ENCODE results near the gene SERPINA12. TPM values are rescaled to one million over a fixed set of nuclear protein-coding genes. Genes with fewer than 3 reads are reported as not detected.
"Not testable (repeated sequence)": the region's sequence is repeated elsewhere in the genome, so short reads cannot be mapped to it uniquely, and the experiment has no call there.

Gene SERPINA12
- total and polyA plus RNA-seq, 4 donors, result not detected

DNA sequence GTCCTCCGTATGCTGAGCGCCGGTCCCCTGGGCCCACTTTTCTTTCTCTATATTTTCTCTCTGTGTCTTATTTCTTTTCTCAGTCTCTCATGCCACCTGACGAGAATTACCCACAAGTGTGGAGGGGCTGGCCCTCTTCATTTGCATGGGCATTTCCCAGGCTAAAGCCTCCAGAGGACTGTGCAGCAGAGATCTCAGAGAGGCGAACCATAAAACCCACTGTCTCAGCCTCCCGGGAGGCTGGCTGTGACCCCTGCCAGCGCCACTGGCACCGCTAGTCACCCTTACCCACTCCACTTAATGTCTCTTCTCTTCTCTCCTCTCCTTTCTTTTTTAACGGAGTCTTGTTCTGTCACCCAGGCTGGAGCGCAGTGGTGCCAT, 26.2 kb downstream of the SERPINA12 start:
- TF ChIP-seq, protein P1, sequence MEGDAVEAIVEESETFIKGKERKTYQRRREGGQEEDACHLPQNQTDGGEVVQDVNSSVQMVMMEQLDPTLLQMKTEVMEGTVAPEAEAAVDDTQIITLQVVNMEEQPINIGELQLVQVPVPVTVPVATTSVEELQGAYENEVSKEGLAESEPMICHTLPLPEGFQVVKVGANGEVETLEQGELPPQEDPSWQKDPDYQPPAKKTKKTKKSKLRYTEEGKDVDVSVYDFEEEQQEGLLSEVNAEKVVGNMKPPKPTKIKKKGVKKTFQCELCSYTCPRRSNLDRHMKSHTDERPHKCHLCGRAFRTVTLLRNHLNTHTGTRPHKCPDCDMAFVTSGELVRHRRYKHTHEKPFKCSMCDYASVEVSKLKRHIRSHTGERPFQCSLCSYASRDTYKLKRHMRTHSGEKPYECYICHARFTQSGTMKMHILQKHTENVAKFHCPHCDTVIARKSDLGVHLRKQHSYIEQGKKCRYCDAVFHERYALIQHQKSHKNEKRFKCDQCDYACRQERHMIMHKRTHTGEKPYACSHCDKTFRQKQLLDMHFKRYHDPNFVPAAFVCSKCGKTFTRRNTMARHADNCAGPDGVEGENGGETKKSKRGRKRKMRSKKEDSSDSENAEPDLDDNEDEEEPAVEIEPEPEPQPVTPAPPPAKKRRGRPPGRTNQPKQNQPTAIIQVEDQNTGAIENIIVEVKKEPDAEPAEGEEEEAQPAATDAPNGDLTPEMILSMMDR (IDR thresholded peaks at IDR 0.05; ENCODE audit: control extremely low read depth, extremely low read depth), result no peak
- DNase-seq, result no peak
- H3K27me3 ChIP-seq (ENCODE audit: control insufficient read depth in 3 of 3, insufficient read depth in 3 of 3, low read length in 2 of 3), result no peaks in the 10 kb centered on the region
- no peak overlapping the region for H3K9ac ChIP-seq (ENCODE audit: insufficient read depth in 1 of 2, low read length in 2 of 2)
- no peak for ATAC-seq (ENCODE audit: insufficient read depth, low FRiP score)
- 93 to 97% methylated on average over 10 of the region's 10 CpGs for WGBS, 2 donors
- H3K9me3 ChIP-seq (ENCODE audit: control insufficient read depth in 4 of 4, insufficient read depth in 3 of 4, low read length in 3 of 4), result peaks cover 0 to 13% (median 4%) of the 10 kb centered on the region in 4 donors
- H3K4me1 ChIP-seq (ENCODE audit: control insufficient read depth in 5 of 5, insufficient read depth in 5 of 5, low read length in 5 of 5), result peaks cover 0 to 9% (median 0%) of the 10 kb centered on the region in 5 donors
- no peaks in the 10 kb centered on the region for H3K36me3 ChIP-seq (ENCODE audit: control insufficient read depth in 4 of 4, insufficient read depth in 4 of 4, low read length in 4 of 4)
- H3K27ac ChIP-seq (ENCODE audit: low read depth in 1 of 2, low read length in 1 of 2), result no peak overlapping the region
- no peak overlapping the region for H3K4me3 ChIP-seq

DNA sequence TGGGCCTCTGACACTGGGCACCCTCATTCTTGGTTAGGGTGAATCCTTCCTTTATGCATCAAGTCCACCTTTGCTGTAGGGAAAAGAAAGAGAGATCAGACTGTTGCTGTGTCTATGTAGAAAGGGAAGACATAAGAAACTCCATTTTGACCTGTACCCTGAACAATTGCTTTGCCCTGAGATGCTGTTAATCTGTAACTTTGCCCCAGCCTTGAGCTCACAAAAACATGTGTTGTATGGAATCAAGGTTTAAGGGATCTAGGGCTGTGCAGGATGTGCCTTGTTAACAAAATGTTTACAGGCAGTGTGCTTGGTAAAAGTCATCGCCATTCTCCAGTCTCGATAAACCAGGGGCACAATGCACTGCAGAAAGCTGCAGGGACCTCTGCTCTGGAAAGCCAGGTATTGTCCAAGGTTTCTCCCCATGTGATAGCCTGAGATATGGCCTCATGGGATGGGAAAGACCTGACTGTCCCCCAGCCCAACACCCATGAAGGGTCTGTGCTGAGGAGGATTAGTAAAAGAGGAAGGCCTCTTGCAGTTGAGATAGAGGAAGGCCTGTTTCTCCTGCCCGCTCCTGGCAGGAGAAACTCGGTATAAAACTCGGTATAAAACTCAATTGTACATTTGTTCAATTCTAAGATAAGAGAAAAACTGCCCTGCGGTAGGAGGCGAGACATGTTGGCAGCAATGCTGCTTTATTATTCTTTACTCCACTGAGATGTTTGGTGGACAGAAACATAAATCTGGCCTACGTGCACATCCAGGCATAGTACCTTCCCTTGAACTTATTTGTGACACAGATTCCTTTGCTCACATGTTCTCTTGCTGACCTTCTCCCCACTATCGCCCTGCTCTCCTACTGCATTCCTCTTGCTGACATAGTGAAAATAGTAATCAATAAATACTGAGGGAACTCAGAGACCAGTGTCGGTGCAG, 26.9 kb downstream of the SERPINA12 start:
- not testable (repeated sequence) for H3K27ac ChIP-seq (ENCODE audit: low read depth in 1 of 2, low read length in 1 of 2); H3K4me3 ChIP-seq; H3K4me1 ChIP-seq (ENCODE audit: control insufficient read depth in 5 of 5, insufficient read depth in 5 of 5, low read length in 5 of 5); H3K9ac ChIP-seq (ENCODE audit: insufficient read depth in 1 of 2, low read length in 2 of 2); H3K27me3 ChIP-seq (ENCODE audit: control insufficient read depth in 3 of 3, insufficient read depth in 3 of 3, low read length in 2 of 3); ATAC-seq (ENCODE audit: insufficient read depth, low FRiP score); H3K36me3 ChIP-seq (ENCODE audit: control insufficient read depth in 4 of 4, insufficient read depth in 4 of 4, low read length in 4 of 4); DNase-seq
- 80 to 88% methylated on average over 10 of the region's 10 CpGs for WGBS, 2 donors
- H3K9me3 ChIP-seq (ENCODE audit: control insufficient read depth in 4 of 4, insufficient read depth in 3 of 4, low read length in 3 of 4), result peaks cover 0 to 13% (median 4%) of the 10 kb centered on the region in 4 donors

DNA sequence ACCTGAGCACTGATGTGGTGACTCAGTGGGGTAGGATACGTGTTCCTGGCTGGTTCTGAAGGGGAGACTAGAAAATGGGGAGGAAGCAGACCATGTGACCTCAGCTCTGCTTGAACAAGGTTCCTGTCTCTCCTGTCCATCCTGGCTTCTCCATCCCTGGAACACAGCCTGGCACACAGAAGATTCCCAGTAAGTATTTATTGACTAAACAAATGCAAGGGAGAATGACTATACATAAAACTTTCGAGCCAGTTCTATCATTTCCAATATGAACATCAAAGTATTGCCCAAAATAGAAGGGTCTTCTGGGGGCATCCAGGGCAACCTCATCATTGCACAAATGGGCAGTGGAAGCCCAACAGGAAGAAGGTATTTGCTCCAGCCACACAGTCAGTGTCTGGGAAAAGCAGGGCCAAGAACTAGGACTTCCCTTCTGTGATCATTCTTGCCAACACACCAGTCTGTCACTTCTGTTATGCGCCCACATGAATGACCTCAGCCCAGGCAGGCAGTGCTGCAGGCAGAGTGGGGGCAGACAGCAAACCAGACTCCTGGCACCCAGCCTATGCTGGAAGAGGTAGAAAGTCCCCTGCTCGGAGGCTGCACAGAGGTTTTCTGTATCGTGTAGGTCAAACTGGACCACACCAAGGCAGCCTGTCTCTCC, 27.7 kb downstream of the SERPINA12 start:
- TF ChIP-seq, protein P1 (IDR thresholded peaks at IDR 0.05; ENCODE audit: control extremely low read depth, extremely low read depth), result no peak
- Histone ChIP-seq H3K9ac (ENCODE audit: insufficient read depth in 1 of 2, low read length in 2 of 2) (no peak overlapping the region), H3K4me3 (no peak overlapping the region), H3K4me1 (ENCODE audit: control insufficient read depth in 5 of 5, insufficient read depth in 5 of 5, low read length in 5 of 5) (peaks cover 0 to 6% (median 0%) of the 10 kb centered on the region in 5 donors), H3K9me3 (ENCODE audit: control insufficient read depth in 4 of 4, insufficient read depth in 3 of 4, low read length in 3 of 4) (peaks cover 0 to 13% (median 4%) of the 10 kb centered on the region in 4 donors), H3K27ac (ENCODE audit: low read depth in 1 of 2, low read length in 1 of 2) (no peak overlapping the region), H3K27me3 (ENCODE audit: control insufficient read depth in 3 of 3, insufficient read depth in 3 of 3, low read length in 2 of 3) (no peaks in the 10 kb centered on the region), H3K36me3 (ENCODE audit: control insufficient read depth in 4 of 4, insufficient read depth in 4 of 4, low read length in 4 of 4) (no peaks in the 10 kb centered on the region)
- ATAC-seq (ENCODE audit: insufficient read depth, low FRiP score), result no peak
- no peak for DNase-seq
- 75 to 91% methylated on average over 5 of the region's 5 CpGs for WGBS, 2 donors

DNA sequence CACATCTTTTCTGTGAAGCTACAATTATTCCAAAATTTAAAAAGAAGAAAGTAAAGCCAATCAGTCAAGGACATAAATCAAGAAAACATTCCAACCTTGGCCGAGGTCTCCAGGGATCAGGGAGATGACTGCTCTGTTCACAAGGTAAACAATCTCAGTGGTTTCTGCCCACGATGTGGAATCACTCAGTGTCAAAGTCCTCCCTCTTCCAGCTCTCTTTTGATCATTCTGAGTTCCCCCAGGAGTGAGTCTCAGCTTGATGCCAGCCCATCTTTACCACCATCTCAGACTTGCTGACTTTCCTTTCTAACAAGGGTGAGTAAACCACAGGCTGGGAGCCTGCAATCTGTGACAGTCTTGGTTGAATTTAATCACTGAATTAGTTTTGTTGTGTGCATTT, 28.5 kb downstream of the SERPINA12 start:
- no peak overlapping the region for H3K27ac ChIP-seq (ENCODE audit: low read depth in 1 of 2, low read length in 1 of 2)
- peaks cover 0 to 13% (median 4%) of the 10 kb centered on the region in 4 donors for H3K9me3 ChIP-seq (ENCODE audit: control insufficient read depth in 4 of 4, insufficient read depth in 3 of 4, low read length in 3 of 4)
- H3K4me1 ChIP-seq (ENCODE audit: control insufficient read depth in 5 of 5, insufficient read depth in 5 of 5, low read length in 5 of 5), result no peaks in the 10 kb centered on the region
- no peak overlapping the region for H3K4me3 ChIP-seq
- no peak overlapping the region for H3K9ac ChIP-seq (ENCODE audit: insufficient read depth in 1 of 2, low read length in 2 of 2)
- DNase-seq (no peak), ATAC-seq (ENCODE audit: insufficient read depth, low FRiP score) (no peak)
- TF ChIP-seq, protein P1 (IDR thresholded peaks at IDR 0.05; ENCODE audit: control extremely low read depth, extremely low read depth), result no peak
- no peaks in the 10 kb centered on the region for H3K27me3 ChIP-seq (ENCODE audit: control insufficient read depth in 3 of 3, insufficient read depth in 3 of 3, low read length in 2 of 3)
- WGBS, 2 donors, result 26 to 44% methylated on average over 2 of the region's 2 CpGs
- no peaks in the 10 kb centered on the region for H3K36me3 ChIP-seq (ENCODE audit: control insufficient read depth in 4 of 4, insufficient read depth in 4 of 4, low read length in 4 of 4)
